ENCODE measurements around the gene COPZ2. TPM values are rescaled to one million over a fixed set of nuclear protein-coding genes. Genes with fewer than 3 reads are reported as not detected.
A peak's percentile ranks its signal among the peaks of the same experiment; 100 is the strongest.
"Not testable (repeated sequence)": the region's sequence is repeated elsewhere in the genome, so short reads cannot be mapped to it uniquely, and the experiment has no call there.

The COPZ2 gene
- total RNA-seq: 3.3 TPM

DNA sequence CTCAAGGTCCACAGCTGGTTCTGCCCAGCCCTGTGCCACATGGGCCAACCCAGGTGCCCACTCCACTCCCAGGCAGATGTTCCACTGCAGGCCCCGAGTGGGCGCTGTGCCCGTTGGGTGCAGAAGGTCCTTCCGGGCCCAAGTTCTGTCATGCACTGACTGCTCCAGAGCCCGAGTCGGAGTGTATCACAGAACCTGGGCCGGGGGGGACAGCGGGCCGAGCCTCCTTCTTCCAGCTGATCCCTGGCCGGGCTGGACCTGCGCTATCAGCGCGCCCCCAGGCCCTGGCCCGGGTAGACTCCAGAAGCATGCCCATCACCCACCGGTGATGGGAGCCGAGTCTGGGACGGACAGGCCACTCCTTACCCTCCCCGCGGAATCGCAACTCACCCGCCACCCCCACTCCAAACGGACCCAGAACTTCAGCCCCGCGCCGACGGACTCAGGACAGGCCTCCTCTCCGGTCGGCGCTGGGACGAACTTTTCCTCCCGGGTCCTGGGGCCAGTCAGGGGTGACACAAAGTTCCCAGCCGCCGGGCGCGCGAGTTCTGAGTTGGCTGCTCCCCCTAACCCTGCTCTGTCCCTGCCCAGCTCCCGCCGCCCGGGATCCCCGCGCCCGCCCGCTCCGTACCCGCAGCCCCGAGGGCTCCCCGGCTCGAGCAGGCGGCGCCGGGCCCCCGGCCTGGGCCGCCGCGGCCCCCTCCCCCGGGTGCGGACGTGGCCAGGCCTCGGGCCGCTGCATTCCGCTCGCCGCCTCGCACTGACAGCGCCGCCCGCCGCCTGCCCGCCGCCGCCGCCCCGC is at the start of gene COPZ2:
Gene COPZ2 (minus strand): TSS at position 762 of the 802 bp plus-strand sequence. CDS start 20 bp downstream, at position 742.
- peak in 1 of 2 donors; percentile 64 for DNase-seq (ENCODE audit: low spot score in 2 of 2)
- FAIRE-seq: no peak

DNA sequence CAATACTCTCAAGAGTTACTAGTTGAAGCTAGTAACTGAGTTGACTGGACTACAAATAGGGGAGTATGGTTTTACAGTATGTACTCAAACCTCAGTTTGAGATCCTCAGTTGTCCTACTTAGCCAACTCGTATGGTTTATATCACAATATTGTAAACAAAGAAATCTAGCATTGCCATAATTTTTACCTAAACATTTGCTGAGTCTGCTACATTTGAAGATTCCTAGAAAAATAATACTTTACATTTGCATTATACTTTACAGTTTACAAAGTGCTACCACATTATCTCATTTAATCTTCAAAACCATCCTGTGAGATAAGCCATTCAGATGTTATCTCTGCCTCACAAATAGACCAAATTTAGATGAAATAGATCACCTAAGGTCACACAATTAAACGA is 47.3 kb upstream of the COPZ2 start:
- DNase-seq (ENCODE audit: low spot score in 2 of 2): no peak
- no peak for FAIRE-seq

DNA sequence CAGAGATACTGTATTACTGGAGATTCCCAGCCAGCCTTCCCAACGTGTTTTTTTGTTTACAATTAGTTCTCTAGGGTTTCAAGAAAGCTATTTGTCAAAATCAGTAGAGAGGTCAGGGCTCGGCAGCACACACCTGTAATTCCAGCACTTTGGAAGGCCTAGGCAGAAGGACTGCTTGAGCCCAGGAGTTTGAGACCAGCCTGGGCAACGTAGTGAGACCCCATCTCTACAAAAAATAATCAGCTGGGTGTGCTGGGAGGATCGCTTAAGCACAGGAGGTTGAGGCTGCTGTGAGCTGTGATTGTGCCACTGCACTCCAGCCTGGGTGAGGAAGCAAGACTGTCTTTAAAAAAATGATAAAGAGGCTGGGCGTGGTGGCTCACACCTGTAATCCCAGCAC is 44.3 kb upstream of the COPZ2 start:
- no peak for DNase-seq (ENCODE audit: low spot score in 2 of 2)
- no peak for FAIRE-seq

DNA sequence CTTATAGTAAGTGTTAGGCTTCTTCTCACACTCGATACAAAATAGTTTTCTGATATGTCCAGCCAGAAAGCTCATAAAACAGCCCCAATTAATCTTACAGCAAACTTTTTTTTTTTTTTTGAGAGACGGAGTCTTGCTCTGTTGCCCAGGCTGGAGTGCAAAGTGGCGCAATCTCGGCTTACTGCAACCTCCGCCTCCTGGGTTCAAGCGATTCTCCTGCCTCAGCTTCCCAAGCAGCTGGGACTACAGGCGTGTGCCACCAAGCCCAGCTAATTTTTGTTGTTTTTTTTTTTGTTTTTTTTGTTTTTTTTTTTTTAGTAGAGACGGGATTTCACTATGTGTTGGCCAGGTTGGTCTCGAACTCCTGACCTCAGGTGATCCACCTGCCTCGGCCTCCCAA is 39.6 kb upstream of the COPZ2 start:
- DNase-seq (ENCODE audit: low spot score in 2 of 2); FAIRE-seq: not testable (repeated sequence)

GRCh38 chr17:48074322-48075081 is 36.9 kb upstream of the COPZ2 start:
- FAIRE-seq (no peak), DNase-seq (ENCODE audit: low spot score in 2 of 2) (peak in 1 of 2 donors; percentile 58)

GRCh38 chr17:48073566-48074094 is 36.0 kb upstream of the COPZ2 start:
- not testable (repeated sequence) for DNase-seq (ENCODE audit: low spot score in 2 of 2); FAIRE-seq

DNA sequence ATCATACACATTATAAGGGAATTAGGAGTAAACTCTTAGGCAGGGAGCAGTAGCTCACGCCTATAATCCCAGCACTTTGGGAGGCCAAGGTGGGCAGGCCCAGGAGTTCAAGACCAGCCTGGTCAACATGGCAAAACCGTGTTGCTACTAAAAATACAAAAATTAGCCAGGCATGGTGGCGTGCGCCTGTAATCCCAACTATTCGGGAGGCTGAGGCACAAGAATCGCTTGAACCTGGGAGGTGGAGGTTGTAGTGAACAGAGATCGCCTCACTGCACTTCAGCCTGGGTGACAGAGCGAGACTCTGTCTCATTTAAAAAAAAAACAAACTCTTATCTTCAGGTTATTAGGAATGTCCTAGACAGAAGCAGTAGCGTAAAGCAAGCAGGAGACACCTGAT is 35.2 kb upstream of the COPZ2 start:
- DNase-seq (ENCODE audit: low spot score in 2 of 2); FAIRE-seq: not testable (repeated sequence)

DNA sequence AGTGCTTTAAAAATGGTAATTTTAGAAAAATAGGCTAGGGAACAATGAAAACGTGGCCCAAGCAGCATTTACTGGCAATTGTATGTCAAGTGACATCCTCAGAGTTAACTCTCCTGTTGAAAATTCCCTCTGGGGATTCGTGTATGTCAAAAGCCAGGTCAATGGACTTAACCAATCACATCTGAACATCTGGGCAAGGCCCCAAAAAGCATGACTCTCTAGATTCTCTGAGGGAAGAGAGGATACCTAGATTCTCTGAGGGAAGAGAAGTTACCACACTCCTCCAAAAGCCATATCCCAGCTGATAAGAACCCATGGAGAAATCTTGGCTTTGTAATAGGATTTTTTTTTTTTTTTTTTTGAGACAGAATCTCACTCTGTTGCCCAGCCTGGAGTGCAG is 34.1 kb upstream of the COPZ2 start:
- FAIRE-seq (no peak), DNase-seq (ENCODE audit: low spot score in 2 of 2) (no peak)

- no peak for FAIRE-seq
- DNase-seq (ENCODE audit: low spot score in 2 of 2): no peak
Observed at GRCh38 chr17:48070195-48070594, 32.6 kb upstream of the COPZ2 start.

- FAIRE-seq (no peak), DNase-seq (ENCODE audit: low spot score in 2 of 2) (no peak)
Observed at GRCh38 chr17:48068491-48068961, 30.9 kb upstream of the COPZ2 start.

DNA sequence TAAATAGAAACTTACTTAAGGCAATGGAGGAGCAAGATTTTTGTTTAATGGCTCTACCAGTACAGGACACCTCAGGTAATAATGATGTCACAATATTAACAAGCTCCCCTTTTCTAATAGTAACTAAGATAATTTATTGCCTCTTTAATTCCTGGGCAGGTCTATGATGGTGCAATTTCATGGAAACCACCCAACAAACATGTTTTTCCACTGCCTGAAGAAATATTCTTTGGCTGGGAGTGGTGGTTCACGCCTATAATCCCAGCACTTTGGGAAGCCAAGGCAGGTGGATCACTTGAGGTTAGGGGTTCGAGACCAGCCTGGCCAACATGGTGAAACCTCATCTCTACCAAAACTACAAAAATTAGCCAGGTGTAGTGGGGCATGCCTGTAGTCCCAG is 30.2 kb upstream of the COPZ2 start:
- FAIRE-seq; DNase-seq (ENCODE audit: low spot score in 2 of 2): not testable (repeated sequence)

GRCh38 chr17:48067245-48067644 is 29.6 kb upstream of the COPZ2 start:
- DNase-seq (ENCODE audit: low spot score in 2 of 2): no peak
- FAIRE-seq: no peak

DNA sequence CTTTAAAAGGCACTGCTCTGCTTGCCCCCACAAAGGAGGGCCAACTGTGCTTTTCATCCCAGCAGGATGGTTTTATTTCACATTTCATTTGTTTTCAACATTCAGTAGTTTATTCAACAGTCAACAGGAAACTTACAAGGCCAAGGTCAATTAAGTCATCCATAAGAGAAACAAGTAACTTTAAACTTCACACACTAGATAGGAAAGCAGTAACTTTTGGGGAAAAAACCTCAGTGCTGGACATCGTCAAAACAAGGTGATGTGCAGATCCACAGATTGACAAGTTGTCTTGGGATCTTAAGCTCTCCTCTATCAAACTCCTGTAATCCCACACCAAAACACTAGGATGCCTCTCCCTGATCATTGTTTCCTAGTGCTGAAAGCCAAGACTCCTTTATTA is 29.1 kb upstream of the COPZ2 start:
- no peak for DNase-seq (ENCODE audit: low spot score in 2 of 2)
- FAIRE-seq: no peak

GRCh38 chr17:48066192-48066591 is 28.6 kb upstream of the COPZ2 start:
- FAIRE-seq (no peak), DNase-seq (ENCODE audit: low spot score in 2 of 2) (no peak)

- FAIRE-seq: no peak
Observed at GRCh38 chr17:48064638-48065037, 27.0 kb upstream of the COPZ2 start.

DNA sequence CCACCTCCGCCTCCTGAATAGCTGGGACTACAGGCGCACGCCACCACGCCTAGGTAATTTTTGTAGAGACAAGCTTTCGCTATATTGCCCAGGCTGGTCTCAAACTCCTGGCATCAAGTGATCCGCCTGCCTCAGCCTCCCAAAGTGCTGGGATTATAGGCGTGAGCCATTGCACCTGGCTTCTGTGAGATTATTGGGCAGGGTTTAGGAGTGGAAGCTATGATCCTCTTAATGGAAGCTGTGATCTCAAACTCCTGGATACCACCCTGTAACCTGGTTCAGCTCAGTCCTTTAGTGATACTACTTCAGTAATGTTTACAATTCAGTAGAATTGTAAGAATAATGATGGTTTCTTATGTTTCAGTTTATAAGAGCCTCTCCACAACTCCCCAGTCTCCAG is 24.7 kb upstream of the COPZ2 start:
- DNase-seq (ENCODE audit: low spot score in 2 of 2) (no peak), FAIRE-seq (no peak)

More at GRCh38 chr17:48064638-48065037, 27.0 kb upstream of the COPZ2 start:
- DNase-seq (ENCODE audit: low spot score in 2 of 2): no peak

GRCh38 chr17:48060249-48060648 is 22.7 kb upstream of the COPZ2 start:
- DNase-seq (ENCODE audit: low spot score in 2 of 2) (no peak), FAIRE-seq (no peak)

DNA sequence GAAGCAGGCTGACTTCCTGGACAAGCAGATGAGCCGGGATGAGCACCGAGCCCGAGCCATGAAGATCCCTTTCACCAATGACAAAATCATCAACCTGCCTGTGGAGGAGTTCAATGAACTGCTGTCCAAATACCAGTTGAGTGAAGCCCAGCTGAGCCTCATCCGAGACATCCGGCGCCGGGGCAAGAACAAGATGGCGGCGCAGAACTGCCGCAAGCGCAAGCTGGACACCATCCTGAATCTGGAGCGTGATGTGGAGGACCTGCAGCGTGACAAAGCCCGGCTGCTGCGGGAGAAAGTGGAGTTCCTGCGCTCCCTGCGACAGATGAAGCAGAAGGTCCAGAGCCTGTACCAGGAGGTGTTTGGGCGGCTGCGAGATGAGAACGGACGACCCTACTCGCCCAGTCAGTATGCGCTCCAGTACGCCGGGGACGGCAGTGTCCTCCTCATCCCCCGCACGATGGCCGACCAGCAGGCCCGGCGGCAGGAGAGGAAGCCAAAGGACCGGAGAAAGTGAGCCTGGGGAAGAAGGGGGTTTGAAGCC is 21.6 kb upstream of the COPZ2 start:
- DNase-seq (ENCODE audit: low spot score in 2 of 2) (no peak), FAIRE-seq (no peak)

GRCh38 chr17:48058393-48059124 is 21.0 kb upstream of the COPZ2 start:
- no peak for FAIRE-seq

DNA sequence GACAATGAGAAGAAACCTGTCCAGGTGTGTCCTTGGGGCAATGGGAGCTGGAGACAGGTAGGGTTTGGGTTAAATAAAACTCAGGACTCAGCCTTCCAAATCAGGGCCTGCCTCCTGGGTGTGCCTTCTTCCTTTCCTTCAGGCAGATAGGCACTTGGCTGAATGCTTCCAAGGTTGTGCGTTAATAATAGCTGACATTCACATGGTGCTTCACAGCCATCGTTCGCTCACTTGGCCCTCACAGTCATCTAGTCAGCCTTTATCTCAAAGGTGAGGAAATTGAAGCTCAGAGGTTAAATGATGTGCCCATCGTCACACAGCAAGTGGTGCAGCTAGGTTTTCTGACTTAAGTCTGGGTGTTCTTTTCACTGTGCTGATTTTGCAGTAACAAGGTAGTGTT is 20.0 kb upstream of the COPZ2 start:
- DNase-seq (ENCODE audit: low spot score in 2 of 2) (no peak), FAIRE-seq (no peak)

More at GRCh38 chr17:48058393-48059124, 21.0 kb upstream of the COPZ2 start:
- no peak for DNase-seq (ENCODE audit: low spot score in 2 of 2)

All from frontal cortex (tissue), 4 donors.